Measurements from ENCODE around the gene VPS8.

- TF ChIP-seq ZBTB7A (IDR thresholded peaks at IDR 0.05; ENCODE audit: low read depth) (no peak), MAX (IDR thresholded peaks at IDR 0.05) (no peak), EP300 (IDR thresholded peaks at IDR 0.05; ENCODE audit: borderline replicate concordance) (no peak), NFIC (IDR thresholded peaks at IDR 0.05) (no peak), YY1 (IDR thresholded peaks at IDR 0.05; ENCODE audit: low read depth) (no peak), TAF1 (IDR thresholded peaks at IDR 0.05; ENCODE audit: low read depth) (no peak), TCF12 (IDR thresholded peaks at IDR 0.05; ENCODE audit: low read depth) (no peak), REST (IDR thresholded peaks at IDR 0.05; ENCODE audit: low read depth) (no peak), CREB1 (IDR thresholded peaks at IDR 0.05; ENCODE audit: low read depth) (no peak)
Observed at GRCh38 chr3:184953401-184953800, 141.4 kb downstream of the VPS8 start.
